ENCODE data around the gene C8A.

Gene C8A

DNA sequence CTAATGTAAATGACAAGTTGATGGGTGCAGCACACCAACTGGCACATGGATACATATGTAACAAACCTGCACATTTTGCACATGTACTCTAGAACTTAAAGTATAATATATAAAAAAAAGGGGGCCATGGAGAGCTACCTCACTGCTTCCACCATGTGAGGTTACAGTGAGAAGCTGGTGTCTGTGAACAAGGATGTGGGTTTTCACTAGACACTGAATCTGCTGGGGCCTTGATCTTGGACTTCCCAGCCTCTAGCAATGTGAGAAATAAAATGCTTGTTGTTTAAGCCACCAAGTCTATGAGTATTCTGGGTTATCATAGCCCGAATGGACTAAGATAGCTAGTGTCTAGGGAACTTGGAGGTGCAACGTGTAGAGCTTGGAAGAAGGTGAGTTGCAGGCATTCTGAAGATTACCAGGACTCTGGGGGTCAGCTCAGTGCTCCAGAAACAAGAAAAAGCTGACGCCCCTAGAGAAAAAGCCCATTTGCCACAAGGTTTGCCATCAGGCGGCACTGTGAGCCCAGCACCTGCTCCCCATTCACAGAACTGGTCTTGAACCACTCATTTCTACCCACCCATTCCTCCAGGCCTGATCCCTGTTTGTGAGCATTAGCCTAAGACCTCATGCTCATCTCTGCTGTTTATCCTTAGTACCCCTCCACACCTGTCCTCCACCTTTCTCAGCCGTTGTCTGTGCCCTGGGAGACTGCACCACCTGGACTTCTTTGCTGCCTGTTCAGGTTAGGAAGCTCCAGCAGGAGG, 20.3 kb upstream of the C8A start:
- CTCF ChIA-PET = no interaction called here
- TF ChIP-seq, protein P1, sequence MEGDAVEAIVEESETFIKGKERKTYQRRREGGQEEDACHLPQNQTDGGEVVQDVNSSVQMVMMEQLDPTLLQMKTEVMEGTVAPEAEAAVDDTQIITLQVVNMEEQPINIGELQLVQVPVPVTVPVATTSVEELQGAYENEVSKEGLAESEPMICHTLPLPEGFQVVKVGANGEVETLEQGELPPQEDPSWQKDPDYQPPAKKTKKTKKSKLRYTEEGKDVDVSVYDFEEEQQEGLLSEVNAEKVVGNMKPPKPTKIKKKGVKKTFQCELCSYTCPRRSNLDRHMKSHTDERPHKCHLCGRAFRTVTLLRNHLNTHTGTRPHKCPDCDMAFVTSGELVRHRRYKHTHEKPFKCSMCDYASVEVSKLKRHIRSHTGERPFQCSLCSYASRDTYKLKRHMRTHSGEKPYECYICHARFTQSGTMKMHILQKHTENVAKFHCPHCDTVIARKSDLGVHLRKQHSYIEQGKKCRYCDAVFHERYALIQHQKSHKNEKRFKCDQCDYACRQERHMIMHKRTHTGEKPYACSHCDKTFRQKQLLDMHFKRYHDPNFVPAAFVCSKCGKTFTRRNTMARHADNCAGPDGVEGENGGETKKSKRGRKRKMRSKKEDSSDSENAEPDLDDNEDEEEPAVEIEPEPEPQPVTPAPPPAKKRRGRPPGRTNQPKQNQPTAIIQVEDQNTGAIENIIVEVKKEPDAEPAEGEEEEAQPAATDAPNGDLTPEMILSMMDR (conservative IDR thresholded peaks at IDR 0.05; ENCODE audit: low read depth) = no peak
- POLR2A ChIA-PET (ENCODE audit: low non-redundant PET) = no interaction called here
- no peak overlapping the region for H3K27ac ChIP-seq
- no peak for DNase-seq (ENCODE audit: low spot score)

DNA sequence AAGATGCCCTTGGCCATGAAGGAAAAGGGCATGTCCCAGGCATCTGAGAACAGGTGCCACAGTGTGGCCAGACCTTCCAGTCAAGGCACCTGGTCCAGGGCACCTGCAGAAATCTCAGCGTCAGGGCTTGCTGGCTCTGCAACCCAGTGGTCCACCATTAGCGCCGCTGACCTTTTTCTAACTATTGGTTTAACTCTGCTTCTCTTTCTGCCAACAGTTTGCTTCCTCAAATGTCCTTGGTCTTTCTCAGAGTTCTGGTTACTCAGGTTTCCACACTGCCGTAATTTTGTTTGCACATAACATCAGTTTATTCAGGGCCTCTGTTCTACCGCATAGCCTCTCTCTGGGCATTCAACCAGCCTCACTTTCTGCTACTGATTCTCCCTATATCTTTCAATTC, 18.9 kb upstream of the C8A start:
- TF ChIP-seq, protein P1 (conservative IDR thresholded peaks at IDR 0.05; ENCODE audit: low read depth) = no peak
- H3K27ac ChIP-seq = no peak overlapping the region
- ChIA-PET CTCF (no interaction called here), POLR2A (ENCODE audit: low non-redundant PET) (no interaction called here)
- no peak for DNase-seq (ENCODE audit: low spot score)

GRCh38 chr1:56836359-56836758, 18.2 kb upstream of the C8A start:
- POLR2A ChIA-PET (ENCODE audit: low non-redundant PET) = no interaction called here
- CTCF ChIA-PET = no interaction called here
- TF ChIP-seq, protein P1 (conservative IDR thresholded peaks at IDR 0.05; ENCODE audit: low read depth) = no peak
- DNase-seq (ENCODE audit: low spot score) = no peak
- no peak overlapping the region for H3K27ac ChIP-seq

DNA sequence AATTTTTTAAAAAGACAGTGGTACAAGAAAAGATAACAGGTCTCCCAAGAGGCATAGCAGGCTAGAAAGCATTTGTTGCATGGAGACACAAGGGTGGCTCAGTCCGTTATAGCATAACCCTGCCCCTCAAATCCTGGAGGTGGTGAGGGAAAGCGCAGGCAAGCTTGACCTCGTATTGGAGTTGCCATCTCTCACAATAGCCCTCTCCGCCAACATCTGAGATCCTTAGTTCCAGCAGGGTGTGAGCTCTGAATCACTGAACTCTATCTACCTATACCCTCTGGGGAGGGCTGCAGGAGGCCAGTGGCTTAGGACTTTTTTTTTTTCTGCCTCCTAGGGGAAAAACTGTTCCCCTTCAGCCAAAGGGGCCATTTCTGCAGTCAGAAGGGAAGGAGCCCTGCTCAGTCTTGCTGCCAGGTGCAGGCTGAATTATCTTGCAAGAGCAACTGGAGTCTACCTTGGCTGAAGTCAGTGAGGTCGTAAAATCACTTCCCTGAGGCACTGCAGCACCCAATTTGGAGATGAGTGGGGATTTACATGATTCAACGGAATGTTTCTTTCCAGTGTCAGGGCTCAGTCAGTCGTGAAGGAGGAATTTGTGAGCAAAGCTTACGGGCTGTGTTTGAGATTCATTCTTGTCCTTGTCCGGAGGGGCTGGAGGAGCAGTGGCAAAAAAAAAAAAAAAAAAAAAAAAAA, 17.2 kb upstream of the C8A start:
- no peak overlapping the region for H3K27ac ChIP-seq
- ChIA-PET POLR2A (ENCODE audit: low non-redundant PET) (no interaction called here), CTCF (no interaction called here)
- TF ChIP-seq, protein P1 (conservative IDR thresholded peaks at IDR 0.05; ENCODE audit: low read depth) = no peak
- no peak for DNase-seq (ENCODE audit: low spot score)

DNA sequence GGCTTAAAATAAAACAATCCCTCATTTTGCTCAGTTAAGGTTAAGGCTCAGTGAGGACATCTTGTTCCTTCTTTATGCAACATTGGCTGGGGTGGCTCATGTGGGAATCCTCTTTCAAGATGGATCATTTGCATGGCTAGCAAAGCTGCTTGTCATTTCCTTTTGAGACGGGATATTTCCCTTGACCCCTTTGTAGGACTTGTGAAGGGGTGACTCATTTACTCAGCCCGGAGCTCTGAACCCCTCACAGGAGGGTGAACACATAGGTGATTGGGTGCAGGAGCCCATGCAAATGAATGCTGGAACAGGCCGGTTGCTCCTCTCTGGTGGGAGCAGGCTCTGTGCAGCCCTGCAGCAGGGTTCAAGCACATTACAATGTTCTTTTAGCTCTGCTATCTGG, 15.8 kb upstream of the C8A start:
- no peak for DNase-seq (ENCODE audit: low spot score)
- no peak overlapping the region for H3K27ac ChIP-seq
- TF ChIP-seq, protein P1 (conservative IDR thresholded peaks at IDR 0.05; ENCODE audit: low read depth) = no peak
- CTCF ChIA-PET = interaction anchor here (0.6 kb wide), 1 partner anchor 192 kb away, joined by 3 read pairs; no protein-coding TSS in a partner anchor
- POLR2A ChIA-PET (ENCODE audit: low non-redundant PET) = no interaction called here

DNA sequence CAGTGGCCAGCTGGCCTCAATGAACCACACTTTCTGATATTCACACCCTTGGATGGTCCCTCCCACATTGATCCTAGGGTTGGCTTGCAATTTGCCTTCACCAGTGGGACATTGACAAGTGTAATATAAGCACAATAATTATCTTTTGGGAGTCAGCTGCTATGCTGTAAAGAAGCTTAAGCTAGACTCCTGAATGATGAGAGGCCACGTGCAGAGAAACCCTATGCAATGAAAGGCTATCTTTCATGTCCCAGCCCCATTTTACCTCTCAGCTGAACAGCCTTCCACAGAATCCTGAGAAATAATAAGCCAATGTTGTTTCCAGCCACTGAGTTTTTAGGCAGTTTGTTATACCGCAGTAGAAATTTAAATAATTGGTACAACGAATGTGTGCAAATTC, 11.1 kb upstream of the C8A start:
- ChIA-PET CTCF (interaction anchor here (1.4 kb wide), 1 partner anchor 12 kb away, joined by 6 read pairs; no protein-coding TSS in a partner anchor), POLR2A (ENCODE audit: low non-redundant PET) (no interaction called here)
- H3K27ac ChIP-seq = no peak overlapping the region
- no peak for DNase-seq (ENCODE audit: low spot score)
- TF ChIP-seq, protein P1 (conservative IDR thresholded peaks at IDR 0.05; ENCODE audit: low read depth) = no peak
